Large intestine (tissue), 3 donors: ENCODE results near the gene PSMD3. TPM values are rescaled to one million over a fixed set of nuclear protein-coding genes. Genes with fewer than 3 reads are reported as not detected.

ENCODE experiments used
- DNase-seq, 2 donors: peaks; one replicate each; pipeline versions ENCODE4 v3.0.0 to v3.0.0-alpha.2; 2013
- H3K27ac ChIP-seq: one replicate; pipeline ENCODE4 v1.5.1; 2013; ENCODE audit warnings: low read length
- H3K27me3 ChIP-seq: 2 replicates; pipeline ENCODE4 v1.6.1; 2013; ENCODE audit warnings: low read length; ENCODE audit not compliant: control insufficient read depth, insufficient read depth
- H3K36me3 ChIP-seq: 2 replicates; pipeline ENCODE4 v1.6.1; 2013; ENCODE audit warnings: low read length; ENCODE audit not compliant: control insufficient read depth, insufficient read depth
- H3K4me1 ChIP-seq: one replicate; pipeline ENCODE4 v1.6.1; 2013; ENCODE audit warnings: low read length; ENCODE audit not compliant: control insufficient read depth, insufficient read depth
- H3K4me3 ChIP-seq: one replicate; pipeline ENCODE4 v1.5.1; 2013; ENCODE audit warnings: low read length
- H3K9me3 ChIP-seq: one replicate; pipeline ENCODE4 v1.6.1; 2013; ENCODE audit warnings: mild to moderate bottlenecking, low read depth, low read length, moderate library complexity; ENCODE audit not compliant: control insufficient read depth
- WGBS: methylation state at CpG from one replicate; pipeline ENCODE4 v1.1.5; 2013; ENCODE audit warnings: low lambda C conversion rate; ENCODE audit not compliant: insufficient coverage; 5-methylcytosine and 5-hydroxymethylcytosine counted together
- polyA plus RNA-seq: library from polyadenylated mRNA; unstranded; fragments of 120-200 nt; gene quantifications from one replicate; pipeline ENCODE4 v1.2.1, GENCODE V29; 2013

Gene PSMD3
- polyA plus RNA-seq, 1 donor: 73.3 TPM

- H3K4me3 ChIP-seq: no peak overlapping the region
- no CpG with 5 or more reads among the region's 11 CpGs for WGBS
- peaks cover 2% of the 10 kb centered on the region for H3K4me1 ChIP-seq
- peaks cover 89% of the 10 kb centered on the region for H3K36me3 ChIP-seq
- no peaks in the 10 kb centered on the region for H3K27me3 ChIP-seq
- no peak overlapping the region for H3K27ac ChIP-seq
- DNase-seq: no peak
- no peaks in the 10 kb centered on the region for H3K9me3 ChIP-seq
These were observed 51.1 kb downstream of the PSMD3 start for GRCh38 chr17:40031706-40032105.

DNA sequence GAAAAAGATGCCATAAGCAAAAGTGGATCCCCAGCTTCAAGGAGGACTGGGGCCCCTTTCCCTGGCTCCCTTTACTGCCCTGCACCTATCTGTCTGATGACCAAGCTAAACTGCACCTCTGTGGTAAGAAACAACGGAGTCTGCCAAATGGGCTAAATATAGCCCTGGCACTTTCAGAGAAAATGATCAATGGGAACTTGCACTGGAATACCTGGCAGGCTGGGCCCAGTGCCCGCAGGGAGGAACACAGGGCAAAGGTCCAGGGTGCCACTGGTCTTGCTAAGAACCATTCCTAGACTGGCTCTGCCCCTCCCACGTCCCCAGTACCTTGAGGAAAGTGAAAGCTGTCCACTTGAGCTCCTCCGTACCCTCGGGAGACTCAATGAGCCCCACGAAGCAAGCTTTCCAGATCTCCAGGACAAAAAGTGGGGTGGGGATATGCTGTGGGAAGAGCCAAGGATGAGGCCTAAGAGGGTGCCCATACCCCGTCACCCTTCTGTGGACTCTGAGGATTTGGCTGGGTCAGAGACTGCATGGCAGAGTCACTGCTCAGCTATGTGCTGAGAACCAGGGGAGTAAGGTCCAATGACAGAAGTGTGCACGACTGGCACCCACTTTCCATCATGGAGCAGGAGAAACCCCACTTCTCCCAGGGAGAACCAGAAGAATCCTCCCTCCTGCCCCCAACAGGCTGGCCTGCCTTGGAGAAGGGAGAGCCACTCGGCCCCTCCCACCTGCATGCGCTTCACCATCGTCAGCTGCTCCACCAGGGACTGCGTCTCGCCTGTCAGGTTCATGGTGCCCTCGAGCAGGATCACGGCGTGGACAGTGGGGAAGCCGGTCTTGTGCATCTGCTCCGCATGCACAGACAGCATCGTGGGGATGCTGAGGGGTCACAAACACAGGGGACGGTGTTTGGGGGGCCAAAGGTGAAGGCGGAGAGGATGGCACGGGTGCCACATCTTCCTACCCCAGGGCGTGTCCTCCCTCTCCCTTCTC, 52.0 kb downstream of the PSMD3 start:
- no CpG with 5 or more reads among the region's 23 CpGs for WGBS
- no peaks in the 10 kb centered on the region for H3K4me1 ChIP-seq
- no peak for DNase-seq
- H3K27ac ChIP-seq: no peak overlapping the region
- H3K9me3 ChIP-seq: no peaks in the 10 kb centered on the region
- no peak overlapping the region for H3K4me3 ChIP-seq
- H3K36me3 ChIP-seq: peaks cover 81% of the 10 kb centered on the region
- H3K27me3 ChIP-seq: no peaks in the 10 kb centered on the region

DNA sequence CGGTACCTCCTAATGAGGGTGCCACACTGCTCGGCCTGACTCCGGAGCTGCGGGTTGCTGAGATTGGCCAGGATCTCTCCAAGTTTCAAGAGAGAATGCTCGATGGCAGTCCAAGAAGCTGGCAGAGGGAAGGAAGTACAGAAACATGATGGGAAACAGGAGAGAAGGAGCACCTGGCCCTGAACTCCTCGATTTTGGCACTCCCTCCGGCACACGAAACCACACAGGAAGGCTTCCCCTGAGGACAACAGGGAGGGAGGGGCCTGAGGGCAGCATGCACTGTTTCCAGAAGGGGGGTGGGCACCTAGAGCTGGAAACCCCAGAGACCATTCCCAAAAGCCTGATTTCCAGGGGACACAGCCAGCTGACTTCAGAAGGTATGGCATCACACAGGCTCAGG, 52.7 kb downstream of the PSMD3 start:
- H3K27me3 ChIP-seq: no peaks in the 10 kb centered on the region
- no peaks in the 10 kb centered on the region for H3K4me1 ChIP-seq
- no peak overlapping the region for H3K4me3 ChIP-seq
- WGBS: no CpG with 5 or more reads among the region's 8 CpGs
- H3K27ac ChIP-seq: no peak overlapping the region
- no peak for DNase-seq
- peaks cover 77% of the 10 kb centered on the region for H3K36me3 ChIP-seq
- no peaks in the 10 kb centered on the region for H3K9me3 ChIP-seq

DNA sequence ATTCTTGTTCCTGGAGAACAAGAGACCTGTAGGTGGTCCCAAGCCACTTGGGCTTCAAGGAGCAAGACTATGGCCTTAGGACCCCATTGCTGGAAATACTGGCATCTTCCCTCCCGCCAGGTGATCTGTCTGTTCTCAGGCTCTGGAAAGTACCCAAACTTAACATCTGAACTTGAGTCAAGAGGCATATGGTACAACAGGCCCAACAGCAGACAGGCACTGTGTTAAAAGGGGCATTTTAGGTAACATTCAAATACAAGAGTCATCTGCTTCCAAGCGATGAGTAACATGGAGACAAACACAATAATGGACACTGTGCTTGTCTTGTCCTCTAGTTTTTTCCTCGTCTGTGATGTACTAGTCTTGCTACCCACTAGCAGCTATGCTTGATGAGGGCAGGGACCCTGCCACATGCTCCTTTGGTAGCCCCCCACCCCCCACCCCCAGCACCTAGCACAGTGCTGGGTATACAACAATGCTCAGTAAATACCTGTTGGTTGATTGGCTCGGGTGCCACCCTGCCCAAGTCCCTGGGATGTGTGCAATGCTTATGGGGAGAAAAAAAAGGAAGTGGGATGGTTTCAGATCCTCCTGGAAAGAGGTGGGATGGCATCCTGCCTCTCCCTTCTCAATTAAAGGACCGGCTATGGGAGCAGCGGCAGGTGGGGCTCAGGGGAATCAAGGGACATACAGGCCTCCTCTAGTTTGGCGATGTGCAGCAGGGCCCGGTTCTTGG, 54.0 kb downstream of the PSMD3 start:
- no peak for DNase-seq
- Histone ChIP-seq H3K36me3 (peaks cover 64% of the 10 kb centered on the region), H3K4me3 (no peak overlapping the region), H3K9me3 (no peaks in the 10 kb centered on the region), H3K27ac (no peak overlapping the region), H3K4me1 (no peaks in the 10 kb centered on the region), H3K27me3 (no peaks in the 10 kb centered on the region)
- no CpG with 5 or more reads among the region's 8 CpGs for WGBS

DNA sequence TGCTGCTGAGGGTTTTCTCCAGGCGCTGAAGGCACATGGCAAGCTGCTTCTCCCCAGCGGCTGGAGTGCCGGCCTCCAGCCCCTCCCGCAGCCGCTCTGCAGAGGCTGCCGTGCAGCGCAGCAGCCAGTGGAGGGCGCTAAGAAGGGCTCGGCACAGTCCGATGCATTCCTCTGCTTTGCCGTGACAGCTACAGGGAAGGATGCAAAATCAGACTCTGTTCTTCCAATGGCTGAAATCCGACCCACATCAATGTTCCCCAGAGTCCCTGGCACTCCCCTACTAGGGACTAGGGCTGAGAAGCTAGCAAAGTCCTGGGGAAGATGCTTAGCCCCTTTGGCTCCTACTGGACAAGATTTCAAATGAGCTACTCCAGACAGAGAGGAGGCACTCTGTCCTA, 54.6 kb downstream of the PSMD3 start:
- peaks cover 59% of the 10 kb centered on the region for H3K36me3 ChIP-seq
- no peaks in the 10 kb centered on the region for H3K9me3 ChIP-seq
- no CpG with 5 or more reads among the region's 12 CpGs for WGBS
- H3K27ac ChIP-seq: no peak overlapping the region
- H3K4me1 ChIP-seq: no peaks in the 10 kb centered on the region
- no peaks in the 10 kb centered on the region for H3K27me3 ChIP-seq
- DNase-seq: peak in 1 of 2 donors; percentile 25
- no peak overlapping the region for H3K4me3 ChIP-seq

DNA sequence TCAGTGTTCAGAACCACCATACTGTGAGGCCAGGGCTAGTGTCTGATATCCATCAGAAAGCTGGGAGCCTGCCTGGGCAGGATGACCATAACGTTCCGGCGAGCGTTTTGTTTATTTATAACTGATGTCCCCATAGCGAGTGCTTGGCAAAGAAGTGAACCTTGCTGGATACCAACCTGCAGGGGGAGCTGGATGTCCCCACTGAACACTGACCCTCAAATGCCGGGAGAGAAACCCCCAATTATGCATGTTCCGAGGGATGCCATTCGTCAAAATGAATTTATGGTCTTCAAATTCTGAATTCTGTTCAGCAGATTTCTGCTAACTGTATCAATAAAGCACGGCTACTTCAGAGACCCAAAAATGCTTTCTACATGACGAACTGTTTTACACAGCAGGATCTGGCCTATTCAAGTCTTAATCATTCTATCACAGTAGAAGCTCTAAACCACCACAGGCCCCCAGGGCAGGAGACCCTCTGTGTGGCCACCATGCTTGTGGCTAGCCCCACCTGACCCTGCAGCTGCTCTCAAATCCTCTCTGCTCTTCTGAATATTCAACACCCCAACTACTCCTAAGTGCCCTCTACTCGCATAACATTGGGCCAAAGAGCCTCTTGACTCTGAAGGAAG, 58.4 kb downstream of the PSMD3 start:
- H3K4me1 ChIP-seq: no peaks in the 10 kb centered on the region
- no CpG with 5 or more reads among the region's 11 CpGs for WGBS
- no peaks in the 10 kb centered on the region for H3K27me3 ChIP-seq
- peak overlapping the region; percentile 55 for H3K27ac ChIP-seq
- no peaks in the 10 kb centered on the region for H3K9me3 ChIP-seq
- DNase-seq: peak in 1 of 2 donors; percentile 62
- H3K36me3 ChIP-seq: peaks cover 27% of the 10 kb centered on the region
- no peak overlapping the region for H3K4me3 ChIP-seq

GRCh38 chr17:40041196-40041595, 60.6 kb downstream of the PSMD3 start:
- WGBS: no CpG with 5 or more reads among the region's 2 CpGs
- H3K36me3 ChIP-seq: peaks cover 11% of the 10 kb centered on the region
- H3K4me3 ChIP-seq: no peak overlapping the region
- H3K4me1 ChIP-seq: no peaks in the 10 kb centered on the region
- H3K9me3 ChIP-seq: no peaks in the 10 kb centered on the region
- no peak for DNase-seq
- H3K27me3 ChIP-seq: no peaks in the 10 kb centered on the region
- H3K27ac ChIP-seq: no peak overlapping the region

Other genes with a start within 250 kb of the PSMD3 start
- 35.9 TPM for gene GRB7, start 242.9 kb upstream of the PSMD3 start, polyA plus RNA-seq
- gene IKZF3, start 116.5 kb upstream of the PSMD3 start, polyA plus RNA-seq: 2.4 TPM
- 0.03 TPM for gene ZPBP2, start 112.6 kb upstream of the PSMD3 start, polyA plus RNA-seq
- gene GSDMB, start 62.2 kb upstream of the PSMD3 start, polyA plus RNA-seq: 59.7 TPM
- 69.6 TPM for gene ORMDL3, start 53.2 kb upstream of the PSMD3 start, polyA plus RNA-seq
- gene LRRC3C, start 53.1 kb upstream of the PSMD3 start, polyA plus RNA-seq: not detected
- gene GSDMA, start 17.8 kb upstream of the PSMD3 start, polyA plus RNA-seq: 0.24 TPM
- not detected for gene CSF3, start 34.6 kb downstream of the PSMD3 start, polyA plus RNA-seq
- gene MED24, start 73.6 kb downstream of the PSMD3 start, polyA plus RNA-seq: 77.3 TPM
- gene THRA, start 82.2 kb downstream of the PSMD3 start, polyA plus RNA-seq: 61.7 TPM
- 2.5 TPM for gene NR1D1, start 119.8 kb downstream of the PSMD3 start, polyA plus RNA-seq
- 130 TPM for gene MSL1, start 141.2 kb downstream of the PSMD3 start, polyA plus RNA-seq
- gene CASC3, start 159.7 kb downstream of the PSMD3 start, polyA plus RNA-seq: 66.4 TPM
- gene RAPGEFL1, start 196.7 kb downstream of the PSMD3 start, polyA plus RNA-seq: 15.0 TPM
- 24.5 TPM for gene WIPF2, start 238.5 kb downstream of the PSMD3 start, polyA plus RNA-seq